ENCODE results near the gene SMIM31. TPM values are rescaled to one million over a fixed set of nuclear protein-coding genes. Genes with fewer than 3 reads are reported as not detected.

Gene SMIM31
- total RNA-seq, 1 experiment from 2014 or later = not detected

DNA sequence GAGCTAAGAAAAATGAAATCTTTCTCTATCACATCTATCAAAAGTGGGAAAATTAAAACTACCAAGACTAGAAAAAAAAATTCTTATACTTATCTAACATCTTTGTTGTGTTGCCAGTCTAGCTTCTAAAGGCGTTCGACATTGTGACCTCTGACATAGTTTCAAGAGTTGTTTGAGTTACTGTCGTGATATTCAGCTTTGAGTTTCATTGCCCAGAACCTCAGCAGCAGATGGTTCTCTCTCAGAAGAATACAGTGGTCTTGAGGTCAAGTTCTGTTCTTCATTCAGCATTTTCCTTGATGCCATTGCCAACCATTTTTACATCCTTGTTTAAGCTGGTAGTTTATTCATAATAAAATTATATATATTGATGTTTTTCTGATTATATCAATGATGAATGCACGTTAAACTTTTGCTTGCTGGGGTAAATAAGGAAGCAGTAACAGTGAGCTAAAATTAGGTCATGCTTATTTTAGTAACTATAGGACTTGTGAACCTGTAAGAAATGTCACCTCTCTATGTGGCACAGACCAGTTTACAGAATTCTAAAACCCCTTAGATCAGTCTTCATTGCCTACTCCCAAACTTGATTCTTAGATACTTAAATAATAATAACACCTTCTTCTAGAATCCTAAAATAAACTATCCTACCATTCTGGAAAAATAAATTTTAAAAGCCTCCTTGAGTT, 23.1 kb upstream of the SMIM31 start:
- intact Hi-C loops (cut with micrococcal nuclease) = loop anchor here (2.0 to 5.0 kb wide), 3 partner anchors 719 to 1174 kb away; no protein-coding TSS in a partner anchor
- H3K27ac ChIP-seq (ENCODE audit: low read depth, low read length) = no peak overlapping the region
- H4K20me1 ChIP-seq (ENCODE audit: insufficient read depth) = no peaks in the 10 kb centered on the region
- no peak for ATAC-seq
- H3K27me3 ChIP-seq (ENCODE audit: insufficient read depth, low read length) = no peaks in the 10 kb centered on the region
- no peaks in the 10 kb centered on the region for H3K36me3 ChIP-seq (ENCODE audit: control insufficient read depth in 1 of 2, insufficient read depth in 2 of 2, low read length in 2 of 2)
- H2AFZ ChIP-seq (ENCODE audit: low read depth, low read length, poor library complexity, severe bottlenecking) = no peak overlapping the region
- no peaks in the 10 kb centered on the region for H3K79me2 ChIP-seq (ENCODE audit: insufficient read depth, low read length)
- H3K4me2 ChIP-seq (ENCODE audit: low read length) = no peak overlapping the region
- H3K9ac ChIP-seq (ENCODE audit: low read length) = no peak overlapping the region
- no peak for TF ChIP-seq ZFX (IDR thresholded peaks at IDR 0.05)
- no peak for TF ChIP-seq FOSL1 (IDR thresholded peaks at IDR 0.05; ENCODE audit: low read depth)
- TF ChIP-seq SIN3A (IDR thresholded peaks at IDR 0.05; ENCODE audit: low read depth) = no peak
- no peak for TF ChIP-seq CTCF (IDR thresholded peaks at IDR 0.05 in 2 of 3, conservative IDR thresholded peaks at IDR 0.05 in 1 of 3; ENCODE audit: borderline replicate concordance in 1 of 3, insufficient read depth in 1 of 3, low read depth in 2 of 3, low read length in 2 of 3)
- TF ChIP-seq JUND (IDR thresholded peaks at IDR 0.05) = no peak
- no peak for TF ChIP-seq SP1 (IDR thresholded peaks at IDR 0.05; ENCODE audit: low read depth)
- CTCF ChIA-PET = interaction anchor here (1.1 to 1.3 kb wide), 4 partner anchors 9 to 1181 kb away, joined by 4 to 10 read pairs (median 7); no protein-coding TSS in a partner anchor
- no peaks in the 10 kb centered on the region for H3K9me3 ChIP-seq (ENCODE audit: control insufficient read depth in 1 of 2, insufficient read depth in 1 of 2, low read depth in 1 of 2, low read length in 2 of 2)
- H3K9me2 ChIP-seq (ENCODE audit: insufficient read depth) = no peaks in the 10 kb centered on the region
- POLR2A ChIA-PET = no interaction called here
- BruUV-seq (replicated peaks) = no TSS peak
- H3K4me1 ChIP-seq (ENCODE audit: control insufficient read depth in 1 of 2, insufficient read depth in 2 of 2, low read length in 2 of 2) = no peaks in the 10 kb centered on the region
- no peak for DNase-seq (ENCODE audit: low read depth, low spot score)
- no peak overlapping the region for H3K4me3 ChIP-seq (replicated peaks in 1 of 2; ENCODE audit: low read depth in 1 of 2, low read length in 2 of 2)
- RAD21 ChIA-PET (ENCODE audit: low non-redundant PET in 1 of 2, low total read pairs in 2 of 2, uncharacterized antibody in 2 of 2, unreplicated experiment in 2 of 2) = interaction anchor here in 1 of 2 experiments (1.1 kb wide), 1 partner anchor 1181 kb away, joined by 3 read pairs; no protein-coding TSS in a partner anchor

Measured in HCT116 (cell line).